ENCODE results near the gene CLCN1.

DNA sequence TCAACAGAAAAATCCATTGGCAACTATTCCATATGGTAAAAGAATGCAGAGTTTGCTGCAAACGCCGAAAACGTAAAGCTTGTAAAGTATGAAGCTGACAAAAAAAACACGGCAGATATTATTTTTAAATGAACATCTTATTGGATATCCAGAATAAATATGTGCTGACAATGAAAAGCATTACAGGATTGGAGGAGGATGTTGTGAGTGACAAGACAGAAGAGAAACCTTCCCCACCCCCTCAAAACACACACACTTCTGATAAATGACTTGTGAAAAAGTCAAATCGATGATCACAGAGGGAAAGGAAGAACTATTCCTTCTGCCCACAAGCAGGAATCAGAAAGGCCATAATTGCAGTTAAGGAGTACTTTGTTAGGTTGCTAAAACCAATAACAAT, 32.0 kb downstream of the CLCN1 start:
- TF ChIP-seq, protein P1, sequence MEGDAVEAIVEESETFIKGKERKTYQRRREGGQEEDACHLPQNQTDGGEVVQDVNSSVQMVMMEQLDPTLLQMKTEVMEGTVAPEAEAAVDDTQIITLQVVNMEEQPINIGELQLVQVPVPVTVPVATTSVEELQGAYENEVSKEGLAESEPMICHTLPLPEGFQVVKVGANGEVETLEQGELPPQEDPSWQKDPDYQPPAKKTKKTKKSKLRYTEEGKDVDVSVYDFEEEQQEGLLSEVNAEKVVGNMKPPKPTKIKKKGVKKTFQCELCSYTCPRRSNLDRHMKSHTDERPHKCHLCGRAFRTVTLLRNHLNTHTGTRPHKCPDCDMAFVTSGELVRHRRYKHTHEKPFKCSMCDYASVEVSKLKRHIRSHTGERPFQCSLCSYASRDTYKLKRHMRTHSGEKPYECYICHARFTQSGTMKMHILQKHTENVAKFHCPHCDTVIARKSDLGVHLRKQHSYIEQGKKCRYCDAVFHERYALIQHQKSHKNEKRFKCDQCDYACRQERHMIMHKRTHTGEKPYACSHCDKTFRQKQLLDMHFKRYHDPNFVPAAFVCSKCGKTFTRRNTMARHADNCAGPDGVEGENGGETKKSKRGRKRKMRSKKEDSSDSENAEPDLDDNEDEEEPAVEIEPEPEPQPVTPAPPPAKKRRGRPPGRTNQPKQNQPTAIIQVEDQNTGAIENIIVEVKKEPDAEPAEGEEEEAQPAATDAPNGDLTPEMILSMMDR (IDR thresholded peaks at IDR 0.05): no peak
- no peak for TF ChIP-seq EZH2phosphoT487 (IDR thresholded peaks at IDR 0.05)
